Measurements from ENCODE around the gene SMIM41. TPM values are rescaled to one million over a fixed set of nuclear protein-coding genes. Genes with fewer than 3 reads are reported as not detected.

The SMIM41 gene
- total and polyA plus RNA-seq, 11 donors: 0.08 to 0.65 (median 0.32) TPM; not detected in 6

- intact Hi-C loops (cut with DNase I): no loop called here
- Histone ChIP-seq H3K4me3 (no peak overlapping the region), H3K36me3 (no peaks in the 10 kb centered on the region), H3K4me1 (peaks cover 5 to 27% (median 16%) of the 10 kb centered on the region in 12 donors), H3K9me3 (no peaks in the 10 kb centered on the region), H3K27ac (no peak overlapping the region), H3K27me3 (no peaks in the 10 kb centered on the region)
- DNase-seq (peak in 1 of 5 donors; percentile 30), ATAC-seq (no peak)
- 71 to 82% (median 76%) methylated on average over 5 of the region's 5 CpGs for WGBS, 4 donors
- no peak for TF ChIP-seq CTCF (IDR thresholded peaks at IDR 0.05)
- TF ChIP-seq POLR2A (IDR thresholded peaks at IDR 0.05): no peak
Measured at GRCh38 chr12:52130711-52131110, 51.2 kb downstream of the SMIM41 start.

GRCh38 chr12:52132754-52133161, 53.3 kb downstream of the SMIM41 start:
- no peaks in the 10 kb centered on the region for H3K27me3 ChIP-seq
- intact Hi-C loops (cut with DNase I): no loop called here
- no peaks in the 10 kb centered on the region for H3K9me3 ChIP-seq
- H3K36me3 ChIP-seq: no peaks in the 10 kb centered on the region
- DNase-seq (peak in 1 of 5 donors; percentile 1), ATAC-seq (no peak)
- no peak for TF ChIP-seq CTCF (IDR thresholded peaks at IDR 0.05)
- no peak for TF ChIP-seq POLR2A (IDR thresholded peaks at IDR 0.05)
- WGBS, 4 donors: 81 to 90% (median 85%) methylated on average over 3 of the region's 3 CpGs
- H3K27ac ChIP-seq: no peak overlapping the region
- no peak overlapping the region for H3K4me3 ChIP-seq
- H3K4me1 ChIP-seq: peaks cover 0 to 9% (median 2%) of the 10 kb centered on the region in 12 donors

GRCh38 chr12:52137746-52138145, 58.2 kb downstream of the SMIM41 start:
- Histone ChIP-seq H3K4me3 (no peak overlapping the region), H3K36me3 (no peaks in the 10 kb centered on the region), H3K27me3 (no peaks in the 10 kb centered on the region), H3K4me1 (peaks cover 0 to 7% (median 0%) of the 10 kb centered on the region in 12 donors), H3K9me3 (no peaks in the 10 kb centered on the region), H3K27ac (no peak overlapping the region)
- intact Hi-C loops (cut with DNase I): no loop called here
- DNase-seq (peak in 1 of 5 donors; percentile 40), ATAC-seq (peak in 1 of 4 donors; percentile 33)
- 67 to 82% (median 78%) methylated on average over 5 of the region's 5 CpGs for WGBS, 4 donors
- TF ChIP-seq POLR2A (IDR thresholded peaks at IDR 0.05): no peak
- no peak for TF ChIP-seq CTCF (IDR thresholded peaks at IDR 0.05)

- no peak overlapping the region for H3K4me3 ChIP-seq
- no peaks in the 10 kb centered on the region for H3K9me3 ChIP-seq
- no peak overlapping the region for H3K27ac ChIP-seq
- H3K27me3 ChIP-seq: no peaks in the 10 kb centered on the region
- no peak for DNase-seq
- ATAC-seq: no peak
- TF ChIP-seq CTCF (IDR thresholded peaks at IDR 0.05) (no peak), POLR2A (IDR thresholded peaks at IDR 0.05) (no peak)
- WGBS, 4 donors: 87 to 91% (median 88%) methylated on average over 11 to 13 of the region's 13 CpGs
- H3K4me1 ChIP-seq: no peaks in the 10 kb centered on the region
- intact Hi-C loops (cut with DNase I): no loop called here
- no peaks in the 10 kb centered on the region for H3K36me3 ChIP-seq
Measured at GRCh38 chr12:52139147-52139546, 59.6 kb downstream of the SMIM41 start.
